ENCODE results near the gene MEAK7. TPM values are rescaled to one million over a fixed set of nuclear protein-coding genes. Genes with fewer than 3 reads are reported as not detected.

Gene MEAK7, protein sequence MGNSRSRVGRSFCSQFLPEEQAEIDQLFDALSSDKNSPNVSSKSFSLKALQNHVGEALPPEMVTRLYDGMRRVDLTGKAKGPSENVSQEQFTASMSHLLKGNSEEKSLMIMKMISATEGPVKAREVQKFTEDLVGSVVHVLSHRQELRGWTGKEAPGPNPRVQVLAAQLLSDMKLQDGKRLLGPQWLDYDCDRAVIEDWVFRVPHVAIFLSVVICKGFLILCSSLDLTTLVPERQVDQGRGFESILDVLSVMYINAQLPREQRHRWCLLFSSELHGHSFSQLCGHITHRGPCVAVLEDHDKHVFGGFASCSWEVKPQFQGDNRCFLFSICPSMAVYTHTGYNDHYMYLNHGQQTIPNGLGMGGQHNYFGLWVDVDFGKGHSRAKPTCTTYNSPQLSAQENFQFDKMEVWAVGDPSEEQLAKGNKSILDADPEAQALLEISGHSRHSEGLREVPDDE
- total RNA-seq (1 to 10 TPM; 3.3 to 7.6 (median 5.7) TPM), polyA plus RNA-seq (1 to 10 TPM; 3.2 to 3.4 TPM)
- long read RNA-seq, donor 1, partial matches to known transcripts, result 1 of 2 reads
- long read RNA-seq, donor 1, other reads (novel, unspliced or antisense), result 1 of 2 reads
- long read RNA-seq, donor 2, full-length matches to known transcripts, result 2 of 8 reads
- long read RNA-seq, donor 2, partial matches to known transcripts, result 2 of 8 reads
- long read RNA-seq, donor 2, other reads (novel, unspliced or antisense), result 4 of 8 reads
- long read RNA-seq, donor 3, full-length matches to known transcripts, result 6 of 13 reads
- long read RNA-seq, donor 3, partial matches to known transcripts, result 2 of 13 reads
- long read RNA-seq, donor 3, other reads (novel, unspliced or antisense), result 5 of 13 reads

DNA sequence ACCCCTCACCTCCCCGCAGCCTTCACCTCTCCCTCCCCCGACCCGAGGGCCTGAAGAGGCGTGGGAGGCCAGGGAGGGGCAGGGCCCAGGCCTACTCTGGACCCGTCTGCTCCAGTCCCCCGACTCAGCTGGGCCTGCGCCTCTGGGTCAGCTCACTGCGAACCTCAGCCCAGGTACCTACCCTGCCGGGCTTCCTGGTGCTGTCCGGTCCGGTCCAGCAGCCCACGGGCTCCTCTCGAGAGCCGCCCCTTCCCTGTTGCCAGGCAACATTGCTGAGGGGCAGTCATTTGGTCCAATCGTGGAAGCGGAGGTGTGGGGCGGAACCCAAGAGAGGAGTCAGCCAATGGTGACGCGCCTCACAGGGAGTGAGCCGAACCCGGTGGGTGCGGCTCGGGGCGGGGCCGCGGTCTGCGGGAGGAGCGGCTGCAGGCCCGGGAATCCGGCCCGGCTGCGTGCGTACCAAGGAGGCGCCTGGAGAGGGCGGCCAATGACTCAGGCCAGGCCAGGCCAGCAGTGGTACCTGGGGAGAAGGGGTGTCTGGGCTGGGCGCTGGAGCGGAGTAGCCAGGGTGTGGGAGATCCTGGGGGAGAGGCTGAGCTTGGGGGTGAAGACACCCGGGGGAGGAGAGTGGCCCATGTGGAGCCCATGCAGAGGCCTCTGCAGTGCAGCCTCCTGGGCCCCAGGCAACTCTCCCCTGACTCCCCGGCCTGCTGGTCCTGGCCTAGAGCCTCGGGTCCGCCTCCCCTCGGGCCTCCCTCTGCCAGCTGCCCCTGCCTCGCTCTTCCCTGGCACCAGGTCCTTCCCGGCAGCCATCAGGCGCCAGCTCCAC lies at the start of gene MEAK7:
Gene MEAK7 (minus strand): TSS at position 240 of the 829 bp plus-strand sequence. CDS start 6,573 bp downstream, outside the sequence.
- Histone ChIP-seq H3K27ac (peak within 1 kb of the TSS; percentile 67 to 89 (median 85)), H3K27me3 (no peaks in the 10 kb centered on the region), H3K4me3 (peak within 1 kb of the TSS; percentile 59 to 88 (median 68)), H3K9me3 (no peaks in the 10 kb centered on the region), H3K36me3 (peaks cover 0 to 13% (median 0%) of the 10 kb centered on the region in 9 donors), H3K4me1 (peaks cover 4 to 29% (median 20%) of the 10 kb centered on the region in 9 donors)
- peak; percentile 99 for DNase-seq
- intact Hi-C loops (cut with DNase I), result no loop called here
- WGBS, 2 donors, result 1 to 4% methylated on average over 39 to 45 of the region's 45 CpGs
- TF ChIP-seq, protein P1, sequence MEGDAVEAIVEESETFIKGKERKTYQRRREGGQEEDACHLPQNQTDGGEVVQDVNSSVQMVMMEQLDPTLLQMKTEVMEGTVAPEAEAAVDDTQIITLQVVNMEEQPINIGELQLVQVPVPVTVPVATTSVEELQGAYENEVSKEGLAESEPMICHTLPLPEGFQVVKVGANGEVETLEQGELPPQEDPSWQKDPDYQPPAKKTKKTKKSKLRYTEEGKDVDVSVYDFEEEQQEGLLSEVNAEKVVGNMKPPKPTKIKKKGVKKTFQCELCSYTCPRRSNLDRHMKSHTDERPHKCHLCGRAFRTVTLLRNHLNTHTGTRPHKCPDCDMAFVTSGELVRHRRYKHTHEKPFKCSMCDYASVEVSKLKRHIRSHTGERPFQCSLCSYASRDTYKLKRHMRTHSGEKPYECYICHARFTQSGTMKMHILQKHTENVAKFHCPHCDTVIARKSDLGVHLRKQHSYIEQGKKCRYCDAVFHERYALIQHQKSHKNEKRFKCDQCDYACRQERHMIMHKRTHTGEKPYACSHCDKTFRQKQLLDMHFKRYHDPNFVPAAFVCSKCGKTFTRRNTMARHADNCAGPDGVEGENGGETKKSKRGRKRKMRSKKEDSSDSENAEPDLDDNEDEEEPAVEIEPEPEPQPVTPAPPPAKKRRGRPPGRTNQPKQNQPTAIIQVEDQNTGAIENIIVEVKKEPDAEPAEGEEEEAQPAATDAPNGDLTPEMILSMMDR (IDR thresholded peaks at IDR 0.05), result peak in 3 of 9 donors; percentile 3 to 36 (median 24)
- ATAC-seq, result peak; percentile 97 to 99 (median 98)

DNA sequence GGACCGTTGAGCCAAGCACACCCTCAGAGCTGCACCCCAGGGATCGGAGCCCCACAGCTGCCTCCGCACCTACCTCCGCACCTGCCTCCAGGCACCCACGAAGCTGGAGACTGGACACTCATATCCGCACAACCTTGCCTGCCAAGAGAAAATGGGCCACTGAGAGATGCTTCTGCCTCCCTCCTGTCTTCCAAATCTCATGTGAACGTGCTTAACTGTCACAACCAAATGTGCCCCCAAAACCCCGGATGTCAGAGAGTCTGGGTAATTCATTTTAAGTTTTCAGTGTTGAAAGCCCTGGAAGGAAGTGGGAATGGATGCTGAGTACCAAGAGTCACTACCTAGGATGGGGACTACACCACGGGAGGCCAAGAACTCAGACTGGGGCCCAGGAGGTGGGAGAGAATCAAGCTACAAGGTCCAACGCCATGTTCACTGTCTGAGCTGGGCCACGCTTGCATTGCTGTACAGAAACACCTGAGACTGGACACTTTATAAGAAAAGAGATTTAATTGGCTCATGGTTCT lies 49.5 kb upstream of the MEAK7 start:
- H3K9me3 ChIP-seq, result no peaks in the 10 kb centered on the region
- peaks cover 0 to 9% (median 0%) of the 10 kb centered on the region in 9 donors for H3K4me1 ChIP-seq
- no peak for DNase-seq
- peaks cover 0 to 34% (median 13%) of the 10 kb centered on the region in 7 donors for H3K27me3 ChIP-seq
- H3K27ac ChIP-seq, result peak overlapping the region in 1 of 10 donors; percentile 67
- intact Hi-C loops (cut with DNase I), result no loop called here
- no peaks in the 10 kb centered on the region for H3K36me3 ChIP-seq
- WGBS, 2 donors, result 85 to 89% methylated on average over 11 of the region's 11 CpGs
- H3K4me3 ChIP-seq, result peak overlapping the region in 1 of 10 donors; percentile 39
- TF ChIP-seq, protein P1 (IDR thresholded peaks at IDR 0.05), result no peak
- ATAC-seq, result no peak

DNA sequence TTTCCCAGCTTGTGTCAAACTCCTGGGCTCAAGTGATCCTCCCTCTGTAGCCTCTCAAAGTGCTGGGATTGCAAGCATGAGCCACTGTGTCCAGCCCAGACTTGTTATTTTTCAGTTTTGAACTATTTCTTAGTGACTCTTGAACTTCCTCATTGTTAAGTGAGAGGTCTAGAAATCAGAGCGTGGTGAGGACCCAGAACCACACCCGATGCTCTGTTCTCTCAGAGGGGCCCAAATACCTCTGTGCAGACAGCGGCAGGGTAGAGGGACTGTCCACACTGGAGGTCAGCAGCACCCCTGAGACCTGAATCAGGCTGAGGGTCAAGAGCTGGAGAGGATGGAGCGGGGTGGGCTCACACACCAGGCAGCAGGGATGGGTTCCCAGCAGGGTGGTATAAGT lies 47.7 kb upstream of the MEAK7 start:
- DNase-seq (no peak), ATAC-seq (no peak)
- Histone ChIP-seq H3K27me3 (peaks cover 0 to 24% (median 5%) of the 10 kb centered on the region in 7 donors), H3K27ac (peak overlapping the region in 1 of 10 donors; percentile 49), H3K4me1 (peaks cover 0 to 9% (median 0%) of the 10 kb centered on the region in 9 donors), H3K4me3 (peak overlapping the region in 1 of 10 donors; percentile 39), H3K9me3 (no peaks in the 10 kb centered on the region), H3K36me3 (no peaks in the 10 kb centered on the region)
- intact Hi-C loops (cut with DNase I), result no loop called here
- WGBS, 2 donors, result 60 to 90% methylated on average over 4 of the region's 4 CpGs
- TF ChIP-seq, protein P1 (IDR thresholded peaks at IDR 0.05), result no peak

All from heart right ventricle (tissue), 16 donors.